ENCODE measurements around the gene CCDC102A.

CCDC102A gene

GRCh38 chr16:57513371-57514102 lies 22.8 kb downstream of the CCDC102A start:
- H3K27ac Mint-ChIP-seq, result no peak overlapping the region
- no peak overlapping the region for H3K4me3 Mint-ChIP-seq
- no peaks in the 10 kb centered on the region for H3K27me3 Mint-ChIP-seq (ENCODE audit: low read depth)
- no peaks in the 10 kb centered on the region for H3K4me1 Mint-ChIP-seq (ENCODE audit: low read depth)
- no peaks in the 10 kb centered on the region for H3K9me3 Mint-ChIP-seq
- no peaks in the 10 kb centered on the region for H3K36me3 Mint-ChIP-seq (ENCODE audit: low read depth)
- no peak for DNase-seq (ENCODE audit: low spot score)

GRCh38 chr16:57512296-57513001 lies 23.9 kb downstream of the CCDC102A start:
- Mint-ChIP-seq H3K4me3 (no peak overlapping the region), H3K27me3 (ENCODE audit: low read depth) (no peaks in the 10 kb centered on the region), H3K27ac (no peak overlapping the region), H3K9me3 (no peaks in the 10 kb centered on the region), H3K4me1 (ENCODE audit: low read depth) (no peaks in the 10 kb centered on the region), H3K36me3 (ENCODE audit: low read depth) (no peaks in the 10 kb centered on the region)
- no peak for DNase-seq (ENCODE audit: low spot score)

GRCh38 chr16:57510016-57510871 lies 26.1 kb downstream of the CCDC102A start:
- Mint-ChIP-seq H3K4me1 (ENCODE audit: low read depth) (no peaks in the 10 kb centered on the region), H3K27me3 (ENCODE audit: low read depth) (no peaks in the 10 kb centered on the region), H3K27ac (no peak overlapping the region), H3K4me3 (no peak overlapping the region), H3K9me3 (no peaks in the 10 kb centered on the region), H3K36me3 (ENCODE audit: low read depth) (no peaks in the 10 kb centered on the region)
- no peak for DNase-seq (ENCODE audit: low spot score)

GRCh38 chr16:57509231-57509923 lies 27.0 kb downstream of the CCDC102A start:
- Mint-ChIP-seq H3K27ac (no peak overlapping the region), H3K27me3 (ENCODE audit: low read depth) (no peaks in the 10 kb centered on the region)
- no peak for DNase-seq (ENCODE audit: low spot score)

GRCh38 chr16:57508035-57508425 lies 28.3 kb downstream of the CCDC102A start:
- no peaks in the 10 kb centered on the region for H3K27me3 Mint-ChIP-seq (ENCODE audit: low read depth)
- H3K4me1 Mint-ChIP-seq (ENCODE audit: low read depth), result no peaks in the 10 kb centered on the region
- H3K9me3 Mint-ChIP-seq, result no peaks in the 10 kb centered on the region
- H3K36me3 Mint-ChIP-seq (ENCODE audit: low read depth), result no peaks in the 10 kb centered on the region
- H3K4me3 Mint-ChIP-seq, result no peak overlapping the region
- DNase-seq (ENCODE audit: low spot score), result no peak
- no peak overlapping the region for H3K27ac Mint-ChIP-seq

More at GRCh38 chr16:57509231-57509923, 27.0 kb downstream of the CCDC102A start:
- Mint-ChIP-seq H3K4me3 (no peak overlapping the region), H3K36me3 (ENCODE audit: low read depth) (no peaks in the 10 kb centered on the region), H3K9me3 (no peaks in the 10 kb centered on the region), H3K4me1 (ENCODE audit: low read depth) (no peaks in the 10 kb centered on the region)

GRCh38 chr16:57507136-57508034 lies 29.0 kb downstream of the CCDC102A start:
- no peak for DNase-seq (ENCODE audit: low spot score)
- Mint-ChIP-seq H3K36me3 (ENCODE audit: low read depth) (no peaks in the 10 kb centered on the region), H3K27ac (no peak overlapping the region), H3K9me3 (no peaks in the 10 kb centered on the region), H3K4me3 (no peak overlapping the region), H3K4me1 (ENCODE audit: low read depth) (no peaks in the 10 kb centered on the region), H3K27me3 (ENCODE audit: low read depth) (no peaks in the 10 kb centered on the region)

- no peak for DNase-seq (ENCODE audit: low spot score)
- Mint-ChIP-seq H3K36me3 (ENCODE audit: low read depth) (no peaks in the 10 kb centered on the region), H3K9me3 (no peaks in the 10 kb centered on the region), H3K27me3 (ENCODE audit: low read depth) (no peaks in the 10 kb centered on the region), H3K27ac (no peak overlapping the region), H3K4me3 (no peak overlapping the region), H3K4me1 (ENCODE audit: low read depth) (peaks cover 11% of the 10 kb centered on the region)
Measured at GRCh38 chr16:57505169-57505568, 31.2 kb downstream of the CCDC102A start.

GRCh38 chr16:57504491-57504890 lies 31.9 kb downstream of the CCDC102A start:
- Mint-ChIP-seq H3K36me3 (ENCODE audit: low read depth) (no peaks in the 10 kb centered on the region), H3K4me3 (no peak overlapping the region), H3K27ac (no peak overlapping the region), H3K9me3 (no peaks in the 10 kb centered on the region), H3K4me1 (ENCODE audit: low read depth) (peaks cover 11% of the 10 kb centered on the region), H3K27me3 (ENCODE audit: low read depth) (no peaks in the 10 kb centered on the region)
- no peak for DNase-seq (ENCODE audit: low spot score)

- no peak for DNase-seq (ENCODE audit: low spot score)
- no peaks in the 10 kb centered on the region for H3K9me3 Mint-ChIP-seq
- peaks cover 11% of the 10 kb centered on the region for H3K4me1 Mint-ChIP-seq (ENCODE audit: low read depth)
- H3K36me3 Mint-ChIP-seq (ENCODE audit: low read depth), result no peaks in the 10 kb centered on the region
- no peak overlapping the region for H3K4me3 Mint-ChIP-seq
- no peak overlapping the region for H3K27ac Mint-ChIP-seq
- H3K27me3 Mint-ChIP-seq (ENCODE audit: low read depth), result no peaks in the 10 kb centered on the region
Measured at GRCh38 chr16:57504001-57504400, 32.4 kb downstream of the CCDC102A start.

GRCh38 chr16:57503366-57503765 lies 33.0 kb downstream of the CCDC102A start:
- Mint-ChIP-seq H3K4me3 (no peak overlapping the region), H3K9me3 (no peaks in the 10 kb centered on the region), H3K36me3 (ENCODE audit: low read depth) (no peaks in the 10 kb centered on the region), H3K27ac (no peak overlapping the region), H3K4me1 (ENCODE audit: low read depth) (peaks cover 11% of the 10 kb centered on the region), H3K27me3 (ENCODE audit: low read depth) (no peaks in the 10 kb centered on the region)
- DNase-seq (ENCODE audit: low spot score), result no peak

GRCh38 chr16:57502048-57502775 lies 34.2 kb downstream of the CCDC102A start:
- no peak overlapping the region for H3K4me3 Mint-ChIP-seq
- H3K27me3 Mint-ChIP-seq (ENCODE audit: low read depth), result no peaks in the 10 kb centered on the region
- H3K27ac Mint-ChIP-seq, result no peak overlapping the region
- peaks cover 11% of the 10 kb centered on the region for H3K4me1 Mint-ChIP-seq (ENCODE audit: low read depth)
- H3K9me3 Mint-ChIP-seq, result no peaks in the 10 kb centered on the region
- no peak for DNase-seq (ENCODE audit: low spot score)
- H3K36me3 Mint-ChIP-seq (ENCODE audit: low read depth), result no peaks in the 10 kb centered on the region

- Mint-ChIP-seq H3K9me3 (no peaks in the 10 kb centered on the region), H3K36me3 (ENCODE audit: low read depth) (no peaks in the 10 kb centered on the region), H3K4me1 (ENCODE audit: low read depth) (peaks cover 11% of the 10 kb centered on the region), H3K27ac (peak overlapping the region; percentile 32), H3K27me3 (ENCODE audit: low read depth) (no peaks in the 10 kb centered on the region), H3K4me3 (no peak overlapping the region)
- DNase-seq (ENCODE audit: low spot score), result no peak
Measured at GRCh38 chr16:57501492-57501891, 34.9 kb downstream of the CCDC102A start.
